ENCODE results near the gene NKX1-1.

The NKX1-1 gene

GRCh38 chr4:1354136-1354982 is 51.9 kb downstream of the NKX1-1 start:
- peaks cover 28% of the 10 kb centered on the region for H3K36me3 ChIP-seq (ENCODE audit: control insufficient read depth, insufficient read depth, low read length)
- no peak overlapping the region for H3K4me3 ChIP-seq (replicated peaks; ENCODE audit: low read depth, low read length)
- H3K27me3 ChIP-seq (replicated peaks; ENCODE audit: control insufficient read depth, insufficient read depth, low read length), result no peaks in the 10 kb centered on the region
- DNase-seq (ENCODE audit: extremely low read depth, insufficient read length), result no peak
- no peak for TF ChIP-seq CTCF (IDR thresholded peaks at IDR 0.05; ENCODE audit: insufficient read depth, low read length, poor library complexity, severe bottlenecking)

DNA sequence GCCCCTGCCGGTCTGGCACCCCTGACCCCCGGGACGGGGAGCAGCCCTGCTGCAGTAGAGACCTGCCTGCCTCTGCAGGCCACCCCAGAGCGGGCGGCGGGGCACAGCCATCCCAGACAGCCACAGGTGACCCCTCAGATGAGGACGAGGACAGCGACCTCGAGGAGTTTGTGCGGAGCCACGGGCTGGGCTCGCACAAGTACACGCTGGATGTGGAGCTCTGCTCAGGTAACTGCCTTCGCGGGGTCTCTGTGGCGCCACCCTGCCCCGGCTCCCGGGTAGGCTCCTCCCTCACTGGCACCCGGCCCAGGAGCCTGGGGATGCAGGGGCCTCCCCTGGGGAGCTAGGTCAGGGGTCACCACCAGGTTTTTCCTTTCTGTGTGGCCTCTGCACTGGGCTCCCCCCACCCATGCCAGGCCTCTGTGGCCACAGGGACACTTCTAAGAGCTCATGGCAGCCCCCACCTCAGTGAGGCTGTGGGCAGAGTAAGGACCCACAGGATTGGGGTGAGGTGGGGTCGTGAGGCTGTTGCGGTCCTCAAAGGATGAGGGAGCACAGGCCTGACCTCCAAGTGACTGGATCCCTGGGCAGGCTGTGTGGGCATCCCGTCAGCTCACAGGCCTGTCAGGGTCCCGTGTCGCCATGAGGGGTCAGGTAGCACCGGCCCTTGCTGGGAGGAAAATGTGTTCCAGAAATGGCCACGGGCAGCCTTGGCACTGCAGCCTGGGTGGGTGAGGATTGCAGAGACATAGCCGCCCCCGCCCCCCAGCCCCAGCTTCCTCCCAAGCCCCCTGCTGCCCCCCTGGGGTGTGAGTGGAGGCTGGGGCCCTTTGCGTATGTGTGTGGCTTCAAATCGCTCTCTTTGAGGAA is 52.8 kb downstream of the NKX1-1 start:
- Histone ChIP-seq H3K27me3 (replicated peaks; ENCODE audit: control insufficient read depth, insufficient read depth, low read length) (no peaks in the 10 kb centered on the region), H3K4me3 (replicated peaks; ENCODE audit: low read depth, low read length) (no peak overlapping the region), H3K36me3 (ENCODE audit: control insufficient read depth, insufficient read depth, low read length) (peaks cover 28% of the 10 kb centered on the region)
- no peak for DNase-seq (ENCODE audit: extremely low read depth, insufficient read length)
- TF ChIP-seq CTCF (IDR thresholded peaks at IDR 0.05; ENCODE audit: insufficient read depth, low read length, poor library complexity, severe bottlenecking), result no peak

Measured in GM06990 (cell line).